NCI-H460 (cell line): ENCODE data around the gene PLIN1. TPM values are rescaled to one million over a fixed set of nuclear protein-coding genes. Genes with fewer than 3 reads are reported as not detected.
A peak's percentile ranks its signal among the peaks of the same experiment; 100 is the strongest.

Source experiments
- DNase-seq: peaks from one replicate; pipeline ENCODE4 v3.0.0-alpha.2; 2016; ENCODE audit warnings: low read depth; ENCODE audit errors: extremely low read depth
- total RNA-seq: library from RNA; depleted of rRNA; stranded (reverse); fragments of >200 nt; shearing (Covaris generic); gene quantifications from 2 replicates; pipeline ENCODE4 v1.2.3, GENCODE V29; 2014

PLIN1 gene
- total RNA-seq, 1 experiment from 2014 or later = 0.52 TPM

DNA sequence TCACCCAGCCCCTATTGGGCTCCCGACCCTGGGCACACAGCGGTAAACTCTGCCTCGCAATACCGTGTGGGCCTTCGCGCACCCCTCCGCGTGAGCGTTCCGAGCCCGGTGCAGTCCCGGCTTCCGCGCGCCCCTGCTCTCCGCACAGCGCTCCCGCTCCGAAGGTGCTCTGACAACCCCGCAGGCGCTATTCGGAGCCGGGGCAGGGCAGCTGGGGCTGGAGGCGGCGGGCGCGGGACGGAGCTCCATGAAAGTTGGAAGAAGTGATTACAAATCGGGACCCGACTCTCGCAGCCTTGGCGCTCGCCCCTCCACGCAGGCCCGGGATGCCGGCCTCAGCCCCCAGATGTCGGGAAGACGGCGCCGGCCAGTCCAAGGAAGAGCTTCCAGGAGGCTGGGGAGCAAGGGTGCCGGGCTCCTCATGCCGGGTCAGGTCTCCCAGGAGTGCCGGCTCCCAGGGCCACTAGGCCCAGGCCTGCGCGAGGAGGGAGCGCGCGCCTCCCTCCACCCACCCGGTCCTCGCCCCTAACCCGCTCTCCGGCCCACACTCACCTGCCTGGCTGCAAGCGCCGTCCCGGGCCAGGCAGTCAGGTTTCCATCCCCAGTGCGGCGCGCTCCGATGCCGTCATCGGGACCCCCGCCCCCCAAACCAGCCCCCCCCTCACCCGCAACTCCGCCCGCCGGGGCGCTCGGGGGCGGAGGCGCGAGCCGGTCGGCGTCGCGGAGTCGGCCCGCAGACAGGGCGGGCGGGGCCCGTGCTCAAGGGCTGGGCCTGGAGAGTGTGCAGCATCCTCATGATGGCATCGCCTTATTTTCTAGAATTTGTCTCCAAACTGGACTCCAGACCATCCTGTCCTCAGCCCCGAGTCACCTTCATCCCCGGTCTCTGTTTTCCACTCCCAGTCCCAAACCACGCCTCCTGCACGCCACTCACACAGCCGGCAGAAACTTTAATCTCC is 24.0 kb downstream of the PLIN1 start, which contains the start of gene KIF7:
TSS of gene KIF7 (minus strand) at position 621 of the 959 bp plus-strand sequence. CDS start 2,537 bp downstream, outside the sequence.
- no peak for DNase-seq

DNA sequence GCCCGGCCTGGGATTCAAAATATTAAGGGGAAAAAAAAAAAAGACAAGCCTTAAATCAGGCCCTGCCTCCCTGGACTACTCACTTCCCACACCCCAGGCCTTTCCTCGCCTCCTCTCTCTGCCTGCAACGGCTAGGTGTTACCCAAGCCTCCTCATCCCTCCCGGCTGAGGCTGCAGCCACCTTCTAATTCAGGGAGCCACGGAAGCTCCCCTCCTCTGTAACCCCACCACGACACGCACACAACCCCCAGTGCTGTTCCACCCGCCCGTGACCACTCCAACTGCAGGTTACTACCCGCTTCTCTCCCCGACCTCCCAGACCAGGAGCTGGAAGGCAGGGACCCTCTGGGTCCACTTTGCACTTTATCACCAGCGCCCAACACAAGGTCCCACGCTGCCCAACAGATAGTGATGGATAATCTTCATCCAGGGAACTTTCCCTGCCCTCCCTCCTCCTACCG is 24.8 kb downstream of the PLIN1 start:
- no peak for DNase-seq

DNA sequence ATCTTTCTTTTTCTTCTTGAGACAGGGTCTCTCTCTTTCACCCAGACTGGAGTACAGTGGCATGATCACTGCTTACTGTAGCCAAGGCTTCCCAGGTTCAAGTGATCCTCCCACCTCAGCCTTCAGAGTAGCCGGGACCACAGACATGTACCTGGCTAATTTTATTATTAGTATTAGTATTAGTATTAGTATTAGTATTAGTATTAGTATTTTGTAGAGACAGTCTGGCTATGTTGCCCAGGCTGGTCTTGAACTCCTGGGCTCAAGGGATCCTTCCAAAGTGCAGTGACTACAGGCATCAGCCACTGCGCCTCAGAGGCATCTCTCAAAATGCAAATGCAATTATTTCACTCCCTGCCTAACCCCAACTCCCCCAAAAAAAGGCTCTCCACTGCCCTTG is 25.6 kb downstream of the PLIN1 start:
- DNase-seq = no peak

DNA sequence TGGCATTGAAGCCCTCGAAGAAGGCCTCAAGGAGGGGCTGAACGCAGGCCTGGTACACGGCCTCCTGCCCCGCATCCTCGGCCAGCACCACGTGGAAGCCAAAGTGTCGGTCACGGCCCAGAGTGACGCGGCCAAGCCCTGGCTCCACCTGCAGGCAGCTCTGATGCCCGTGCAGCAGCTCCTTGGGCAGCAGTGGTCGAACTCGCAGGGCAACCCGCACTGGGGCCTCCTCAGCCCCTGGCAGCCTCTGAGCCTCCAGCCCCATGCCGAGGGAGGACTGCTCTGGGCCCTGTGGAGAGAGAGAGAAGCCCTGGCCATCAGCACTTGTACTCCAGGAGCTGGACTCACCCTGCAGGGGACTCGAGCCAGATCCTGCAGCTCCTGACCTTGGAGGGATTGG is 26.5 kb downstream of the PLIN1 start:
- no peak for DNase-seq

DNA sequence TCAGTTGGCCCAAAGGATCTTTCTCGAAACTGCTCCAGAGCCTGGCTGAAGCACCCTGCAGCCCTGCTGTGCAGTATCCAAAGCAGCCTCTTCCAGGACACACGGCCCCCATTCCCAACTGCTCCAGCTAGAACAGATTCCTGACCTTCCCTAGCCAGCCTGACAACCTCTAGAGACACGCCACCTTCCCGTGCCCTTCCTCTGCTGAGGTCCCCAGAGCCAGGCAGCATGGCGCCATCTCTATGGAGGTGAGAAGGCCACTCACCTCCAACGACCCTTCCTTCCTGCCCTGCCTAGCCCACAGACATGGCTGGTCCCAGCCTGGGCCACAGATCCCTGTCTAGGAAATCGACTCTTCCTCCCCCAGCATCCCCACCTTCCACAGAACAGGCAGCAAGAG is 27.0 kb downstream of the PLIN1 start:
- no peak for DNase-seq

DNA sequence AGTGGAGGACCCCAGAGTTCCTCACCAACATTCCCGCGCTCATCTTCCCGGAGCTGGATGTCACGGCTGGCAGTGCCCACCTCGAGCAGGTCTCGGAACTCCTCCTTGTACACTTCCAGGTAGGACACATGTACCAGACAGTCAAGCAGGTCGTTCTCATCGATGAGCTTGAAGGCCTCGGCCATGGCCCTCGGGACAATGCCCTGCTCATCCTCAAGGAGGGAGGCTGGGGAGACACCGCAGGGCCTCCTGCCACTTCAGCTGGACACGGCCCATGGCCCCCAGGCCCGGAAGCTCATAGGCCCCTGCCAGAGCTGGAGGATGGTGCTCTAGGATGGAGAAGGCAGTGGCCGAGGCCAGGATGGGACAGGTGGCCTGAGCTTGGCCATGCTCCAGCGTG is 29.5 kb downstream of the PLIN1 start:
- DNase-seq = no peak

DNA sequence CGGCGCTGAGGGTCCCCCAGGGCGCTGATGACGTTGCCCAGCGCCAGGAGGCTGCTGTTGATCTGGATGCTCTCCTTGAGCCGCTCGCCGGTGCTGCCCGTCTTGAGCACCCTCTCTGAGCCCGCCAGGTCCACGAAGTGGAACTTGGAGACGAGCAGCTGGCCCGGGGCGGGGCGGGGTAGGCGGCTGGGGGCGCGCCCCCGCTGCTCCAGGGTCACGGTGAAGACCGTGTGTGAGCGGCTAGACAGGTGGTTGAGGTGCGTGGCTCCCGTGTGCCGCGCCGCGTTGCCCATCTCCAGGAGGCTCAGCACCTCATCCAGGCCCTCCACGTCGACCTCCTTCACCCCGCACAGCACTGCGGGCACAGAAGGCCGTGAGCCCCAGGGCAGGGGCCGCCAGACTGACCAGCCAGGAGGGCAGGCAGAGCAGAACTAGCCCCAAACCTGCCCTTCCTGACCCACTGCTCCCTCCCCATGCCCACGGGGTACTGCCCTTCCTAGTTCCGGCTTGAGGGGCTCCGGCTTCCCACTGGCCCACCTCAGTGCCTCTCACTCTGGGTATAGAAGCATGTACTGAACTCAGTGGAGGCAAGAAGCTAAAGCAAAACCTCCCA is 30.0 kb downstream of the PLIN1 start:
- DNase-seq = no peak

DNA sequence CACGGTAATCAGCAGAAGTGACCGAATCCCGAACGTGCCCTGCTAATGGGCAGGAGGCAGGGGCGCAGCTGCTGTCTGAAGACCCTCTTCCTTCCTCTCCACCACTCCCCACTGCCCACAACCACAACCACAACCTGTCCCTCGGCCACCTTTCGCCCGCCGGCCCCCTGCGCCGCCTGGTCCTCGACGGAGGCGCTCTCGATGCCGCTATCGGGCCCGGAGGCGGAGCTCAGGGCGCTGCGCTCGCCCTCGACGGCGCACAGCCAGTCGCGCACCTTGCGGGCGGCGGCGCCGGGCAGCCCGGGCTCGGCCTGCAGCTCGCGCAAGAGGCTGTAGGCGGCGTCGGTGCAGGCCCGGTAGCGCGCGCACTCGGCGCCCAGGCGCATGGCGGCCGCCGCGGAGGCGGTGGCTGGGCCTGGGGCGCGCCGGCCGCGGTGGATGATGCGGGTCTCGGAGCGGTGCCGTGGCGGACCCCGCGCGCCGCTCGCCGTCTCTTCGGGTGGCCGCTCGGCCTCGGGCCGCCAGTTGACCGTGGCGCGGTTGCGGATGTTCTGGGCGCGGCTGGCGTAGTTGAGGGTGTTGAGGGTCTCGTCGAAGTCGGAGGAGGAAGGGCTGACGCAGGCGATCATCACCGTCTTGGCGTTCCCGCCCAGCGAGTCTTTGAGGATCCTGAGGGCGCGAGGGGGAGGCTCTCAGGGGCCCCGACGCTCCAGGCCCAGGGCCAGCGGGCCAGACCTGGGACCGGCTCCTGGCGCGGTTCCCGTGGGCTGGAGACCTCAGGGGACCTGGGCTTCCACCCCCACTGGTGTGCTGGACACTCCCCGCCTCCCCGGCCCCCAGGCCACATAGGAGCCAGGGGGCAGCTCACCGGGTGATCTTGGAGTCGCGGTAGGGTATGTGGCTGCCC is 30.8 kb downstream of the PLIN1 start:
- DNase-seq = no peak

DNA sequence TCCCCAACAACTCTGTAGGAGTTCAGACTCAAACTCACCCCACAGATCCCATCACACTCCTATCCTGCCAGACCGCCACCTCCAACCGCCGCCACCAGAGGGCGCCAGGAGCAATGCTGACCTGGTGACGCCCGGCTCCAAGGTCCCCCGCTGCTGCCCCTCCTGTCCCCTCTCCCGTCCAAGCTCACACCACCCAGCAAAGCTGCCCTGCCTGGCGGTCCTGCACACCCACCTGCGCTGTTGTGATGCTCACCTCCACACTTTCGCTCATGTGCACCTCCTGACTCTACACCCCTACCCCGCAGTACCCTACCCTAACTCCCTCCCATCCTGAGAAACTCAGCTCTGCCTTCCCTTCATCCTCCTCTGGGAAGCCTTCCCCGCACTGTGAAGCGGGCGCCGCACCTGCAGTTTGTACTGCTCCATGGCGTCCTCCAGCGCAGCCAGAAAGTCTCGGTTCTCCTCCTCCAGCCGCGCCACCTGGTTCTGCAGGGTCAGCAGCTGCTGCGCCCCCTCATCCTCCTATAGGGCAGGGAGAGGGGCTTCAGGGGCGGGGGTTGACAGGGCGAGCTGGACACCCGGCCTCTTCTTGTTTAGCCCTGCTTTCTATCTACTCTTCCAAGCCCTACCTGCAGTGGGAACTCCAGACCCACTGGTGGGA is 31.8 kb downstream of the PLIN1 start:
- DNase-seq = peak; percentile 54

DNA sequence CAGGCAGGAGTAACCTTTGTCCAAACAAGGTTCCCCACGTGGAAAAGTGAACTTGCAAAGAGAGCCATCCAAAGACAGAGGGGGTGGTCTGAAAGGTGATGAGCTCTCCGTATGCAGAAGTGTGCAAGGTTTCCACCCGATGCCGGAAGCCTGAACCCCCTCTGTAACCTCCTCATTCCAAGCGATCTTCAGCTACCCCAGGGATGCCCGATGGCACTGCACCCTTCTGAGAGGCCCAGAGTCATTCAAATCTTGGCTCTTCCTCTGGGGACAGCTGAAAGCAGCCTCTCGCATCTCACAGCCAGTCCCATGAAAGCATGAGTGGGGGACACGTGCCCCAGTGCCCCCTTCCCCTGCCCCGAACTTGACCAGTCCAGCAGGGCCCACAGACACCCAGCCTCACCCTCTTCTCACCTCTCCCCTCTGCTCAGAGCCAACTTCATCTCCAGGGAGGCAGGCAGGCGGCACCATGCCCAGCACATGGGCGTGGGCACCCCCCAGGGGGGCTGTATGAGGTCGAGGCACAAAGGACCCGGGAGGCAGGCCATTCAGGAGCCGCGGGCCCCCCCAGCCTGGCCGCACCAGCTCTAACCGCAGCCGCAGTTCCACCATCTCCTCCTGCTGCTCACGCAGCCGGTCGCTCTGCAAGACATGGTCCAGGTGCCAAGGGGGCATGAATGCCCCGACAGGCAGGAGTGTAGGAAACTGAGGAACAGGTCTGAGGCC is 32.6 kb downstream of the PLIN1 start:
- no peak for DNase-seq

DNA sequence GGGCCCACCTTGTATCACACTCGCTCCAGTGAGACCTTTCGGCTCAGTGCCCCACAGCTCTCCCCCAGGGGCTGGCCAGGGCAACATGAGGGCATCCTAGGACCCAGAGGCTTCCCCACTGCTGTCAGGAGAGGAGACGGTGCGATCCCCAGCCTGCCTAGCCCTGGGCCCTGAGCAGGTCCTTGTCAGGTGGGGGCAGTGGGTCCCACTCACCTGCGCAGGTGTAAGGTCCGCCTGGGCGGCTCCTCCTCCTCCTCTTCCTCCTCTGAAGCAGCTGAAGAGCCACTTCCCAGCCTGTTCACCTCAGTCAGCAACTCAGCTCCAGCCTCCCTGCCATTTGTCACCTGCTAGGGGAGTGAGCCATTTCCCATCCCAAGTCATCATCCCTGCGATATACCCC is 33.5 kb downstream of the PLIN1 start:
- no peak for DNase-seq

DNA sequence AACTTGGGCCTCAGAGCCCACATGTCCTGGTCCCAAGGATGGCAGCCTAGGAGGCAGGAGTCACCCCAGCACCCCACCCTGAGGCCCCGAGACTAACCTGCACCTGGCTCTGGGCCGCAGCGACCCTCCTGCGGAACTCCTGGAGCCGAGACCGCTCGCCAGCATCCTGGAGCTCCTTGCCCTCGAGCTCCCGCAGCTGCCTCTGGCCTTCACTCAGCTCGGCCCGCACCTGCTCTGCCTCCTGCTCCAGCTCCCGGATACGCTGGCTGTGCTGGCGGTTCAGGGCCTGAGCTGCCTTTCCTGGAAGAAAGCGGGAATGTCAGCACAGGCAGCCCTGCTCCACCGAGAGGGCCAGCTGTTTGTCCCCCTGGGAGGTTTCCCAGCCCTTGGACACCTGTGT is 37.1 kb downstream of the PLIN1 start:
- DNase-seq = no peak

DNA sequence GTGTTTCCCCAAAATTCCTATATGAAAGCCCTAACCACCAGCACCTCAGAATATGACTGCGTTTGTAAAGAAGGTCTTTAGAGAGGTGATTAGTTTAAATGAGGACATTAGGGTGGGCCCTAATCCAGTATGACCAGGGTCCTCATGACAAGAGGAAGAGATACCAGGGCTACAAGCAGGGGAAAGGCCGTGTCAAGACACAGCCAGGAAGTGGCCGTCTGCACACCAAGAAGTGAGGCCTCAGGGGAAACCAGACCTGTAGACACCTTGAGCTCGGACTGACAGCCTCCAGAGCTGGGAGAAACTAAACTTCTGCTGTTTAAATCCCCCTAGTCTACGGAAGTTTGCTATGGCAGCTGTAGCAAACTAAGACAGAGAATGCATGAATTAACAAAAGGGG is 38.1 kb downstream of the PLIN1 start:
- DNase-seq = no peak

DNA sequence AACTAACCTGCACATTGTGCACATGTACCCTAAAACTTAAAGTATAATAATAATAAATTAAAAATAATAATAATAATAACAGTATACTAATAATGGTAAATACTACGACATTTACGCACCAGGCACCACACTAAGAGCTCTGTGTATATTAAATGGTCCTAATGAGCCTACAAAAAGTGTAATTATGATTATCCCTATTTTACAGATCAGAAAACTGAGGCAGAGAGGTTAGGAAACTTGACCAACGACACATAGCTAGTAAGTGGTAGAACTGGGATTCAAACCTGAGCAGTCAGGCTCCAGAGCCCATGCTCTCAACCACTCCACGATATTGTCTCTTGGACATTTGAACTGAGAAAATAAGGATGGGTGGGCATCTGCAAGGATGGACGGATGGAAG is 38.9 kb downstream of the PLIN1 start:
- no peak for DNase-seq

DNA sequence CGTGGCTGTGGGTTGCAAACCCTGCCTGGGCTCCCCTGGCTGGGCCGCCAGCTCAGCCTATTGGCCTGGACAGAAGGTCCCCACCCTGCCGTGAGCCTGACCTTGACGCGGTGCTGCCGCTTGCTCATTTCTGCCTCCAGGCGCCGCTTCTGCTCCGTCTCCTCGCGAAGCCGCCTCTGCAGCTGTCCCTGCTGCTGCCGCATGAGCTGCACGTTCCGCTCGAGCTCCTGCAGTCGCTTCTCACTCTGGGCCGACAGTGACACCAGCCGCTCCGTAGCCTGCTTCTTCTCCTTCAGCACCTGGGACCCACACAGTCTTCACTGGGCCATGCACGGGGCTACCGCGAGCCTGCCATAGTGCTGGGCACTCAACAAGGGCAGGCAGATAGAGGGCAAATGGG is 45.6 kb downstream of the PLIN1 start:
- DNase-seq = no peak

DNA sequence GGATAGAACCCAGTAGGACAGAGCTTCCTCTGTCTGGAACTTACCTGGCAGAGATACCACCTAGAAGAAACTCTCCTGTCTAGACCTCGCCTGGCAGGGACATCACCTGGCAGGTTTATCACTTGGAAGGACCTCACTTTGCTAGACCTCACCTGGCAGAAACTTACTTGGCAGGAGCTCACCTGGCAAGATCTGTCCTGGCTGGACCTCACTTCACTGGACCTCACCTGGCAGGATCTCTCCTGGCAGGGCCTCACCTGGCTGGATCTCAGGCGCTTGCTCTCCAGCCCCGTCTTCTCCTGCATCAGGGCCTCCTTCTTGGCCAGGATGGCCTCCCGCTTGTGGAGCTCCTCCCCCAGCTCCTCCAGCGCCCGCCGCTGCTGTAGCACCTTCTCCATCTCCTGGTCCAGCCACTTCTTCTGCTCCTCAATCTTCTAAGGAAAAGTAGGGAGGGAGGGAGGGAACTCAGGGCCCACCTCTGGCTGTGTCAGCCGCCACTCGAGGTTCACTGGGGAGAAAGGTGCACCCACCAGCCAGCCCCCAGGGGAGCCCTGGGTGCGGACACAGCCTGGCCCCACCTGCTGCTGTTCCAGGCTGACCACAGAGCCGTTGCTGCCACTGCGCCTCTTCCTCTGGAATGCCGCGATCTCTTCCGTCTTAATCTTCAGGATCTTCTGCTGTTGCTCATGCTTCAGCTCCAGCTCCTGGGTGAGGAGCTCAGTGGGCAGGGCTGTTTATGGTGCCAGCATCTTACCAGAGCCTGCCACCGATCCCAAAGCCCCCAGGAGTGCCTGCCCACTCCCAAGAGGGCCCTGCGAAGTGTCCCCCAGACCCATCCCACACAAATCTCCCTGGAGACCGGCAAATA is 46.4 kb downstream of the PLIN1 start:
- DNase-seq = no peak

DNA sequence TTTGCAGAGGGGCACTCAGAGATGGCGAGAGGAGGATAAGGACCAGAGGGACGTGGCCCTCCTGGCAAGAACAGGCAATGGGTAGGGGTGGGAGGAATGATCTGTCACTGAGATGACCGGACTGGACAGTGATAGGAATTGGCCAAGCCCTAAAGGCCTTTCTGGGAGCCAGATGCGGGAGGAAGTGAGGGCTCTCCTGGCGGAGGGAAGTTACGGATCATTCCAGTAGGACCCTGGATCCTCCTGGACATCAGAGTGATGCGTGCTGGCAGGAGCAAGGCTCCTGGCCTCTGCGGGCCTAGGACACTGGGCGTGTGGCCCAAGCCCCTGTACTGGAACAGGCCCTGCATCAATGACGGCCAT is 47.3 kb downstream of the PLIN1 start:
- no peak for DNase-seq

DNA sequence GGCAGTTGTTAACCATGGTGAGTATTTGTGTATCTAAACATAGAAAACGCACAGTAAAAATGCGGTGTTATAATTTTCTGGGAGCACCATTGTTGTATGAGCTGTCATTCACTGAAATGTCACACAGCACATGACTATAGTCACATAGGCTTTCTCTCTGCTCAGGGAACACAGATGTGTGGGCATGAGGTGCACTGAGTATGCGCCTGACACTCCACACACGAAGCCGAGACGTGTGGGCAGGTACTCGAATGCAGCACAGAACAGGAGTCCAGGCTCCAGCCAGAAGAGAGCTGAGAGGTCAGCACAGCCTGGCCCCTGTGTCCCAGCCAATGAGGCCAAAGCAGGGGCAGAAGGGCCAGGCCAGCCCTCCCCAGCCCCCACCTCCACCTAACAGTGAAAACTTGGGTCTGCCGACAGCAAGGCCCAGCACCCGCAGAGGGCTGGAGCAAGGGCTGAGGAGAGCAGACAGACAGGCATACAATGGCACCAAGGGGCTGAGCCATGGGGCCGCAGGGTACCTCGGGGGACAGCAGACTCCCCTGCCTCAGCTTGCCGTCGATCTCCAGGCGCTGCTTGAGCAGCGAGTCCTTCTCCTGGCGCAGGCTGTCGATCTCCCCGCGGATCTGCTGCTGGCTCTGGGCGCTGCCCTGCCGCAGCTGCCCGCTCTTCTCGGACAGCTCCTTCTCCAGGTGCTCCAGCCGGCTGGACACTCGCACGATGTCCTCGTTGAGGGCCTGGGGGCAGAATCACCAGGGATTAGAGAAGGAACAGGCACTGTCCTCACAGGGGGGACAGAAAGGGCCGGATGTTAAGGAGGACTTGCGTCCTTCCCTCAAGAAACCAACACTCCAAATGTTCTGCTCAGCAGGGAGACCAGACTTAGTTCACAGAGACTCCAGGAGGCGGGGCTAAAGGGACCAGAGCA is 47.9 kb downstream of the PLIN1 start:
- no peak for DNase-seq
